A673 (cell line): ENCODE results near the gene RASD2.

Experiments used
- CTCF ChIP-seq: fragments of 300-800, 200-600 bp; sonication (generic); conservative IDR thresholded peaks from 2 replicates; pipeline ENCODE4 v1.5.1; 2017; ENCODE audit warnings: low read depth, mild to moderate bottlenecking, antibody characterized with exemption, low read length, moderate library complexity, mixed read lengths
- EZH2 ChIP-seq: fragments of 200-600 bp; sonication (generic); IDR thresholded peaks from 2 replicates; pipeline ENCODE4 v1.6.1; 2017; ENCODE audit warnings: borderline replicate concordance, low read depth, mild to moderate bottlenecking, mixed read lengths, antibody characterized with exemption, low read length; ENCODE audit not compliant: poor library complexity, severe bottlenecking

GRCh38 chr22:35526333-35526979 is 14.2 kb upstream of the RASD2 start:
- TF ChIP-seq CTCF (no peak), EZH2 (no peak)
